Panc1 (cell line): ENCODE data around the gene PRND. TPM values are rescaled to one million over a fixed set of nuclear protein-coding genes. Genes with fewer than 3 reads are reported as not detected.

Source experiments
- ATAC-seq: fragments of 200-7000 bp; cut with Tn5 transposase; 2 replicates; pipeline ENCODE4 v1.9.1; 2020; ENCODE audit warnings: mild to moderate bottlenecking, moderate library complexity
- BruUV-seq: library from RNA; stranded (reverse); fragments of 400-500 nt; replicated peaks from 2 replicates; lab custom pipeline; 2021; lab: Mats Ljungman, UMichigan
- CTCF ChIA-PET: fragments of 300-600 bp; sonication (Branson Sonifier 250); formaldehyde crosslinking; loops from one replicate; lab custom pipeline; 2022; ENCODE audit warnings: antibody characterized with exemption; lab: Charles Lee
- POLR2A ChIA-PET: fragments of 300-600 bp; sonication (Branson Sonifier 250); formaldehyde crosslinking; loops from one replicate; lab custom pipeline; 2022; ENCODE audit warnings: antibody characterized with exemption; lab: Charles Lee
- DNase-seq: peaks from one replicate; pipeline ENCODE4 v3.0.0-alpha.2; 2010; ENCODE audit warnings: low read depth, low spot score
- H3K27ac ChIP-seq: 2 replicates; pipeline ENCODE4 v1.5.1; 2011; ENCODE audit warnings: mild to moderate bottlenecking, low read length, inconsistent platforms
- H3K27me3 ChIP-seq: fragments of 200-500 bp; sonication (Bioruptor generic); 2 replicates; pipeline ENCODE4 v1.6.0; 2014; ENCODE audit warnings: low read length, inconsistent platforms; ENCODE audit not compliant: control insufficient read depth, insufficient read depth
- H3K36me3 ChIP-seq: fragments of 200-500 bp; sonication (Bioruptor generic); 2 replicates; pipeline ENCODE4 v1.5.1; 2014; ENCODE audit warnings: inconsistent platforms, mild to moderate bottlenecking, low read length, moderate library complexity; ENCODE audit not compliant: control insufficient read depth, insufficient read depth
- H3K4me1 ChIP-seq: 2 replicates; pipeline ENCODE4 v1.5.1; 2011; ENCODE audit warnings: inconsistent platforms, mild to moderate bottlenecking, low read length, moderate library complexity; ENCODE audit not compliant: control insufficient read depth, insufficient read depth
- H3K4me3 ChIP-seq, 2 experiments: 2 replicates each; pipeline ENCODE4 v1.5.1; 2011 to 2012; ENCODE audit warnings: low read depth in 2 of 2, low read length in 2 of 2, mild to moderate bottlenecking in 2 of 2, inconsistent platforms in 1 of 2, moderate library complexity in 1 of 2
- H3K9me3 ChIP-seq: fragments of 200-500 bp; sonication (Bioruptor generic); 2 replicates; pipeline ENCODE4 v1.5.1; 2014; ENCODE audit warnings: low read depth, mild to moderate bottlenecking, inconsistent platforms, low read length, moderate library complexity; ENCODE audit not compliant: control insufficient read depth, insufficient read depth
- POLR2AphosphoS5 ChIP-seq: IDR thresholded peaks from 2 replicates; pipeline ENCODE4 v1.6.1; 2012; ENCODE audit warnings: mild to moderate bottlenecking, low read depth, low read length, moderate library complexity
- SIN3A ChIP-seq: IDR thresholded peaks from 2 replicates; pipeline ENCODE4 v1.6.1; 2012; ENCODE audit warnings: low read depth, mild to moderate bottlenecking, low read length, moderate library complexity, borderline replicate concordance; ENCODE audit not compliant: insufficient read depth
- TCF7L2 ChIP-seq: IDR thresholded peaks from 2 replicates; pipeline ENCODE4 v1.6.1; 2011; ENCODE audit warnings: mild to moderate bottlenecking, low read depth, low read length, inconsistent platforms
- in situ Hi-C: cut with HindIII; loops from 2 replicates; pipeline ENCODE4 v1.10.0; 2016; ENCODE audit warnings: low sequenced_read_pairs, low pct_unique_long_range_greater_than_20kb
- intact Hi-C: fragments of 100-400 bp; cut with micrococcal nuclease; formaldehyde crosslinking; loops from one replicate; pipeline ENCODE4 v1.10.0; 2022; ENCODE audit not compliant: unreplicated experiment
- total RNA-seq: library from RNA; stranded (reverse); gene quantifications from one replicate; pipeline ENCODE4 v1.2.1, GENCODE V29; 2021; ENCODE audit not compliant: unreplicated experiment
- TF ChIP-seq, protein P1 (sequence below): fragments of 450-650 bp; IDR thresholded peaks from 2 replicates; pipeline ENCODE4 v1.5.1; 2017; ENCODE audit warnings: mild to moderate bottlenecking
- TF ChIP-seq, protein P2 (sequence below), 2 experiments: IDR thresholded peaks; 2 replicates each; pipeline ENCODE4 v1.6.1; 2011 to 2012; ENCODE audit warnings: low read depth in 2 of 2, control low read depth in 1 of 2, low read length in 1 of 2, mild to moderate bottlenecking in 1 of 2, moderate library complexity in 1 of 2; ENCODE audit not compliant: insufficient read depth in 1 of 2

PRND gene
- total RNA-seq, 1 experiment from 2014 or later = not detected

DNA sequence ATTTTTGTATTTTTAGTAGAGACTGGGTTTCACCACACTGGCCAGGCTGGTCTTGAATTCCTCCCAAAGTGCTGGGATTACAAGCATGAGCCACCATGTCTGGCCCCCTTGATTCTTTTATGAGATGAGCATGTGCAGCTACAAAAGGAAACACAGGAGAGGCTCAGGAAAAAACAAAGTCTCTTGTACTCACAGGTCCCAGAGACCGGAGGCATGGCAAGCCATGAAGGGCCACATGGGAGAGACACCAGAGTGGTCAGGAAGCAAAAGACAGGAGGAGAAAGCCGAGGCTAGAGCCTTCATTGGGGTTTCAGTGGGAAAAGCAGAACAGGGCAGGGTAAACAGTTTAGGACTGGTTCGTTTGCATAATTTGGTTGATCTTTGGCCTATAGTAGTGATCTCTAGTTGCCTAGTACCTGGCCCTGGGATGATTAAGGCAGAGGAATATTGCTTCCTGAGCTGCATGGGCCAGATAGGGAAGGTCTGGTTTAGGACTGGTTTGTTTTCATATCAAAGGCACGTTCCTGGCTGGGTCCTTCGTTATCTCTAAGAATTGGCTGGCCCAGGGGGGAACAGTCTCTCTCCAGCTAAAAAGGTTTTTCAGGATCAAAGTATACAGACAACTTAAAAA, 48.2 kb upstream of the PRND start:
- H3K9me3 ChIP-seq = no peaks in the 10 kb centered on the region
- BruUV-seq = no TSS peak
- ChIA-PET POLR2A (interaction anchor here (0.9 kb wide), 1 partner anchor 10 kb away, joined by 3 read pairs; no protein-coding TSS in a partner anchor), CTCF (interaction anchor here (0.7 kb wide), 1 partner anchor 22 kb away, joined by 7 read pairs; no protein-coding TSS in a partner anchor)
- ATAC-seq = no peak
- H3K4me1 ChIP-seq = no peaks in the 10 kb centered on the region
- no peak overlapping the region for H3K4me3 ChIP-seq
- peaks cover 4% of the 10 kb centered on the region; the same call in 1 of the 2 replicates for H3K27me3 ChIP-seq
- in situ Hi-C loops = no loop called here
- H3K27ac ChIP-seq = no peak overlapping the region
- no peak for DNase-seq
- TF ChIP-seq SIN3A (no peak), TCF7L2 (no peak), POLR2AphosphoS5 (no peak)
- TF ChIP-seq, protein P1, sequence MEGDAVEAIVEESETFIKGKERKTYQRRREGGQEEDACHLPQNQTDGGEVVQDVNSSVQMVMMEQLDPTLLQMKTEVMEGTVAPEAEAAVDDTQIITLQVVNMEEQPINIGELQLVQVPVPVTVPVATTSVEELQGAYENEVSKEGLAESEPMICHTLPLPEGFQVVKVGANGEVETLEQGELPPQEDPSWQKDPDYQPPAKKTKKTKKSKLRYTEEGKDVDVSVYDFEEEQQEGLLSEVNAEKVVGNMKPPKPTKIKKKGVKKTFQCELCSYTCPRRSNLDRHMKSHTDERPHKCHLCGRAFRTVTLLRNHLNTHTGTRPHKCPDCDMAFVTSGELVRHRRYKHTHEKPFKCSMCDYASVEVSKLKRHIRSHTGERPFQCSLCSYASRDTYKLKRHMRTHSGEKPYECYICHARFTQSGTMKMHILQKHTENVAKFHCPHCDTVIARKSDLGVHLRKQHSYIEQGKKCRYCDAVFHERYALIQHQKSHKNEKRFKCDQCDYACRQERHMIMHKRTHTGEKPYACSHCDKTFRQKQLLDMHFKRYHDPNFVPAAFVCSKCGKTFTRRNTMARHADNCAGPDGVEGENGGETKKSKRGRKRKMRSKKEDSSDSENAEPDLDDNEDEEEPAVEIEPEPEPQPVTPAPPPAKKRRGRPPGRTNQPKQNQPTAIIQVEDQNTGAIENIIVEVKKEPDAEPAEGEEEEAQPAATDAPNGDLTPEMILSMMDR = no peak
- TF ChIP-seq, protein P2, sequence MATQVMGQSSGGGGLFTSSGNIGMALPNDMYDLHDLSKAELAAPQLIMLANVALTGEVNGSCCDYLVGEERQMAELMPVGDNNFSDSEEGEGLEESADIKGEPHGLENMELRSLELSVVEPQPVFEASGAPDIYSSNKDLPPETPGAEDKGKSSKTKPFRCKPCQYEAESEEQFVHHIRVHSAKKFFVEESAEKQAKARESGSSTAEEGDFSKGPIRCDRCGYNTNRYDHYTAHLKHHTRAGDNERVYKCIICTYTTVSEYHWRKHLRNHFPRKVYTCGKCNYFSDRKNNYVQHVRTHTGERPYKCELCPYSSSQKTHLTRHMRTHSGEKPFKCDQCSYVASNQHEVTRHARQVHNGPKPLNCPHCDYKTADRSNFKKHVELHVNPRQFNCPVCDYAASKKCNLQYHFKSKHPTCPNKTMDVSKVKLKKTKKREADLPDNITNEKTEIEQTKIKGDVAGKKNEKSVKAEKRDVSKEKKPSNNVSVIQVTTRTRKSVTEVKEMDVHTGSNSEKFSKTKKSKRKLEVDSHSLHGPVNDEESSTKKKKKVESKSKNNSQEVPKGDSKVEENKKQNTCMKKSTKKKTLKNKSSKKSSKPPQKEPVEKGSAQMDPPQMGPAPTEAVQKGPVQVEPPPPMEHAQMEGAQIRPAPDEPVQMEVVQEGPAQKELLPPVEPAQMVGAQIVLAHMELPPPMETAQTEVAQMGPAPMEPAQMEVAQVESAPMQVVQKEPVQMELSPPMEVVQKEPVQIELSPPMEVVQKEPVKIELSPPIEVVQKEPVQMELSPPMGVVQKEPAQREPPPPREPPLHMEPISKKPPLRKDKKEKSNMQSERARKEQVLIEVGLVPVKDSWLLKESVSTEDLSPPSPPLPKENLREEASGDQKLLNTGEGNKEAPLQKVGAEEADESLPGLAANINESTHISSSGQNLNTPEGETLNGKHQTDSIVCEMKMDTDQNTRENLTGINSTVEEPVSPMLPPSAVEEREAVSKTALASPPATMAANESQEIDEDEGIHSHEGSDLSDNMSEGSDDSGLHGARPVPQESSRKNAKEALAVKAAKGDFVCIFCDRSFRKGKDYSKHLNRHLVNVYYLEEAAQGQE (IDR thresholded peaks at IDR 0.05; ENCODE audit: insufficient read depth in 1 of 2, low read depth in 2 of 2, low read length in 1 of 2) = no peak
- intact Hi-C loops = no loop called here
- no peaks in the 10 kb centered on the region for H3K36me3 ChIP-seq

DNA sequence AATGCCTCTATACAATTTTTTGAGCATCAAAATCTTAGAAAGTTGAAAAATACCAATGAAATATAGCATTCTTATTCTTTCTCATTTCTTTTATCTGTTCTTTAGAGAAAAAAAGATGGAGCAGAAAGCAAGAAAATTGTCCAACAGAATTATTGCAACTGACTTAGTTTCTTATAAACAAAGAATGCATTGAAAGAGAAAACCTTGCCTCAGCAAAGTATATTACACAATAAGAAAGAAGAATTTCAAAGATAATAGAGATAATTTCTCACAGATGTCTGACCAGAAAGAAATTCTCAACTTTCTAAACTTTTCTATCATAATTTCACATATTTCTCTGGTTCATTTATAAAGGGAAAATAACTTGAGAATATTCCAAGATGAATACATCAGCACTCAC, 47.0 kb upstream of the PRND start:
- no peak for ATAC-seq
- TF ChIP-seq, protein P2 (IDR thresholded peaks at IDR 0.05; ENCODE audit: insufficient read depth in 1 of 2, low read depth in 2 of 2, low read length in 1 of 2) = no peak
- TF ChIP-seq TCF7L2 (no peak), SIN3A (no peak), POLR2AphosphoS5 (no peak)
- TF ChIP-seq, protein P1 = no peak
- ChIA-PET CTCF (no interaction called here), POLR2A (interaction anchor here (0.6 kb wide), 1 partner anchor 325 kb away, joined by 4 read pairs; no protein-coding TSS in a partner anchor)
- no peaks in the 10 kb centered on the region for H3K4me1 ChIP-seq
- in situ Hi-C loops = no loop called here
- no peak for DNase-seq
- H3K36me3 ChIP-seq = no peaks in the 10 kb centered on the region
- no peak overlapping the region for H3K4me3 ChIP-seq
- H3K27ac ChIP-seq = no peak overlapping the region
- peaks cover 4% of the 10 kb centered on the region; the same call in 1 of the 2 replicates for H3K27me3 ChIP-seq
- no peaks in the 10 kb centered on the region for H3K9me3 ChIP-seq
- no TSS peak for BruUV-seq
- intact Hi-C loops = no loop called here
